Fibroblast of the aortic adventitia (primary cell): ENCODE results near the gene CTNNA2. TPM values are rescaled to one million over a fixed set of nuclear protein-coding genes. Genes with fewer than 3 reads are reported as not detected.

Experiments used
- DNase-seq: peaks from one replicate; pipeline ENCODE4 v3.0.0-alpha.2; 2010; ENCODE audit warnings: low read depth
- H3K4me3 ChIP-seq: 2 replicates; pipeline ENCODE4 v1.5.1; 2011; ENCODE audit warnings: low read depth, mild to moderate bottlenecking, control low read depth, low read length, moderate library complexity
- total RNA-seq: library from RNA; depleted of rRNA; stranded (reverse); fragments of >200 nt; gene quantifications from 2 replicates; pipeline ENCODE4 v1.2.3, GENCODE V29; 2012; ENCODE audit warnings: low replicate concordance
- TF ChIP-seq, protein P1 (sequence below): IDR thresholded peaks from 2 replicates; pipeline ENCODE4 v1.5.1; 2011; ENCODE audit warnings: mild to moderate bottlenecking, low read length, control low read depth, inconsistent platforms; ENCODE audit not compliant: insufficient read depth

Gene CTNNA2
- total RNA-seq, 1 donor: 0.36 TPM

DNA sequence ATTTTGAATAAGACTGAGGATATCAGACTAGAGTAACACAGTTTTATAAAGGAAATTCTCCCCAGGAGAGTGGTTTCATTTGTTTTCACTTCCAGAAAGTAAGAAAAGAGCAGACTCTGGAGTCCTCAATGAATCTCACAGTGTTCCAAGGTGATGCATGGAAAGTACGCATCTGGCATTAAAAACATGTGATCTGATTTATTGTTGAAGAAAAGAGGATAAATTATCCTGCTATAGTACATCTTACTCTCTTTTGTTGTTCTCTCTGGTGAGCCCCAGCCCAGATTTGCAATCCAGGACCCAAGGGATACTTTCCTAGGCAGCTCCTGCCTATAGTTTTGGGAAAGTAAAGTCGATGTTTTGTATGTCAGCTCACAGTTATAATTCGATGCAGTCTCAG, 285.9 kb downstream of the CTNNA2 start:
- TF ChIP-seq, protein P1, sequence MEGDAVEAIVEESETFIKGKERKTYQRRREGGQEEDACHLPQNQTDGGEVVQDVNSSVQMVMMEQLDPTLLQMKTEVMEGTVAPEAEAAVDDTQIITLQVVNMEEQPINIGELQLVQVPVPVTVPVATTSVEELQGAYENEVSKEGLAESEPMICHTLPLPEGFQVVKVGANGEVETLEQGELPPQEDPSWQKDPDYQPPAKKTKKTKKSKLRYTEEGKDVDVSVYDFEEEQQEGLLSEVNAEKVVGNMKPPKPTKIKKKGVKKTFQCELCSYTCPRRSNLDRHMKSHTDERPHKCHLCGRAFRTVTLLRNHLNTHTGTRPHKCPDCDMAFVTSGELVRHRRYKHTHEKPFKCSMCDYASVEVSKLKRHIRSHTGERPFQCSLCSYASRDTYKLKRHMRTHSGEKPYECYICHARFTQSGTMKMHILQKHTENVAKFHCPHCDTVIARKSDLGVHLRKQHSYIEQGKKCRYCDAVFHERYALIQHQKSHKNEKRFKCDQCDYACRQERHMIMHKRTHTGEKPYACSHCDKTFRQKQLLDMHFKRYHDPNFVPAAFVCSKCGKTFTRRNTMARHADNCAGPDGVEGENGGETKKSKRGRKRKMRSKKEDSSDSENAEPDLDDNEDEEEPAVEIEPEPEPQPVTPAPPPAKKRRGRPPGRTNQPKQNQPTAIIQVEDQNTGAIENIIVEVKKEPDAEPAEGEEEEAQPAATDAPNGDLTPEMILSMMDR: no peak

GRCh38 chr2:79799729-79800128, 286.9 kb downstream of the CTNNA2 start:
- TF ChIP-seq, protein P1: no peak
- H3K4me3 ChIP-seq: no peak overlapping the region
- no peak for DNase-seq

More for the DNA sequence above, 285.9 kb downstream of the CTNNA2 start:
- no peak overlapping the region for H3K4me3 ChIP-seq
- DNase-seq: no peak

DNA sequence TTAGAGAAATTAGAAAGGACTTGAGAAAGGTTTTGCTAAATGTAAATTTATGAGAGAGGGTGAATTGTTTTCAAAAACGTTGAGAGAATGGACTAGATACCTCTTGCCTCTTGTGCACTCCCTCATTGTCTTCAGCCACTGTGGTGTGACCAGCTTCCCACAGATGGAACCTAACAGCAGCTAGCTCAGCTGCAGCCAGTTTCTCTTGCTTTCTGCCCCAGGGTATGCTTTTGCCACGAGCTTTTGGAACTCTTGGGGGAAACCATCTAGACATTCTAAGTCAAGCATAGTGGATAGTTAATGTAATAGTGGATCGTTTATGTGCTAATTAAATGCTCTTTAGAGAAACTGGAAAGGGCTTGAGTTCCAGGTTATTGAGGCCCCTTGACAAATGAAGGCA, 288.2 kb downstream of the CTNNA2 start:
- DNase-seq: no peak
- no peak overlapping the region for H3K4me3 ChIP-seq
- TF ChIP-seq, protein P1: no peak

- no peak for DNase-seq
- TF ChIP-seq, protein P1: no peak
- H3K4me3 ChIP-seq: no peak overlapping the region
Measured at GRCh38 chr2:79817288-79817687, 304.4 kb downstream of the CTNNA2 start.

- no peak for DNase-seq
- no peak overlapping the region for H3K4me3 ChIP-seq
- TF ChIP-seq, protein P1: no peak
Measured at GRCh38 chr2:79820281-79820680, 307.4 kb downstream of the CTNNA2 start.

DNA sequence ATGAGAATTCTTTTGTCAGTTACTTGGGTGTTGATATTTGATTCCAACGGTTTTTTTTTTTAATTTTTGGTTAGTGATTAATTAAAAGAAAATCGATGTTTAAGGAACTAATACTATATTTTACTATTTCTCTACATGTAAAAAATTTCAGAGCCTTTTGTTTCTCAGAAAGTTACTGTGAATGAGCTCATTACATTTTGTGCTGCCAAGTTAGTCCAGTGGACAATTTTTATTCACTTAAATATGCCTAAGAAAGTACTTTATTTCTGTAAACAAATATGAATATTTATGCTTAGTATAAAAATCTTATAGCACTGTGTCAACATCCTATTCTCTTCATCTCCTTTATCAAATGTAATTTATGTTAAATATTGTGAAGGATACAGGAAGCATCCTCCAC, 309.3 kb downstream of the CTNNA2 start:
- no peak overlapping the region for H3K4me3 ChIP-seq
- DNase-seq: no peak
- TF ChIP-seq, protein P1: no peak

DNA sequence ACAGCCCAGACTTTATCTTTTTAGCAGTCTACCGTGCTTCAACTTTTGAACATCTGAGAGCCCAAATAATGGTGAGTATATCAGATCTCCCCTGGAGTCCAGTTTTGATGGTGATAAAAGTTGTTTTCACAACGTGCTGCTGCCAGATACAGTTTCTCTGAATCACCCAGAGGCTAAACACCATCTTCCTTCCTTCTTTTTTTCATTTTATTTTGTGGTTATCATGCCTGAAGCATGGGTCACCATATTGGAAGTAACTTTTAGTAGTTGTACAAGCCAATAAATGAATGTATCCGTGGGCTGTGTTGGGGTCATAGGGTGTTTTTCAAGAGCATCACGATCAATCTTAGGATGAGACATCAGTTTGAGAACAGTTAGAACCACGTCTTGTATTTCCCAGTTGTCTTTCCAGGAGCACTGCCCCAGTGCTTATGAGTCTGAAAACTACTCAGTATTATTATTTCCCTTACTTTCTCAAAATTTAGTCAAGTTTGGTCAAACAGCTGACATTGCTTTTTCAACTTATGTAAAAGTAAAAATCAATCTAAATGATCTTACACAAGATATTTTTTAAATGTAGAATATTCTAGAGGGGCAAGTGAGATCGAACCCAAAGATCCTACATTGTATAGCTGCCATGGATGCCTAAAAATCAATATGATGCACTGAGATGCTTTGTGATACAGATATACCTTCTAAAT, 311.4 kb downstream of the CTNNA2 start:
- H3K4me3 ChIP-seq: no peak overlapping the region
- TF ChIP-seq, protein P1: no peak
- no peak for DNase-seq
